ENCODE data around the gene RFPL2. TPM values are rescaled to one million over a fixed set of nuclear protein-coding genes. Genes with fewer than 3 reads are reported as not detected.

Gene RFPL2
- polyA plus RNA-seq, 3 donors: 0.20 to 0.75 (median 0.35) TPM

Other genes with a start within 250 kb of the RFPL2 start
- gene SLC5A1, start 161.8 kb downstream of the RFPL2 start, polyA plus RNA-seq (ENCODE audit: insufficient read length in 3 of 3): under 1 TPM; 0.42 to 0.82 (median 0.53) TPM
- not detected for gene C22orf42, start 45.8 kb downstream of the RFPL2 start, polyA plus RNA-seq (ENCODE audit: insufficient read length in 3 of 3)
- gene SLC5A4, start 50.3 kb upstream of the RFPL2 start, polyA plus RNA-seq (ENCODE audit: insufficient read length in 3 of 3): 1 to 10 TPM in 2 of 3 donors, under 1 TPM in 1; 0.62 to 1.9 (median 1.6) TPM
- under 1 TPM in 1 of 3 donors, not detected in 2; 0.18 TPM for gene RFPL3, start 152.8 kb upstream of the RFPL2 start, polyA plus RNA-seq (ENCODE audit: insufficient read length in 3 of 3)
- gene RTCB, start 207.2 kb upstream of the RFPL2 start, polyA plus RNA-seq (ENCODE audit: insufficient read length in 3 of 3): 100 to 1,000 TPM in 2 of 3 donors, 10 to 100 TPM in 1; 98.1 to 111 (median 110) TPM

Measured in renal cortex interstitium (tissue), 3 donors.